Colonic mucosa (tissue), 4 donors: ENCODE measurements around the gene PCOLCE2. TPM values are rescaled to one million over a fixed set of nuclear protein-coding genes. Genes with fewer than 3 reads are reported as not detected.
A peak's percentile ranks its signal among the peaks of the same experiment; 100 is the strongest.

Experiments
- DNase-seq: peaks from one replicate; pipeline ENCODE4 v3.0.0-alpha.2; 2020
- H3K27ac ChIP-seq: fragments of 200-600 bp; one replicate; pipeline ENCODE4 v1.8.0; 2021
- H3K27me3 ChIP-seq: fragments of 200-600 bp; one replicate; pipeline ENCODE4 v1.8.0; 2021
- H3K36me3 ChIP-seq: fragments of 200-600 bp; one replicate; pipeline ENCODE4 v1.8.0; 2021
- H3K4me1 ChIP-seq: fragments of 200-600 bp; one replicate; pipeline ENCODE4 v1.8.0; 2021; ENCODE audit warnings: mild to moderate bottlenecking
- H3K4me3 ChIP-seq: fragments of 200-600 bp; one replicate; pipeline ENCODE4 v1.8.0; 2021
- H3K9ac ChIP-seq, 2 donors: one replicate each; pipeline ENCODE4 v1.7.0; 2013; ENCODE audit warnings: control low read depth in 2 of 2, low read depth in 2 of 2, low read length in 2 of 2
- H3K9me3 ChIP-seq: fragments of 200-600 bp; one replicate; pipeline ENCODE4 v1.8.0; 2021
- intact Hi-C: fragments of 100-400 bp; cut with DNase I; formaldehyde crosslinking; loops from one replicate; pipeline ENCODE4 v1.14.1; 2022
- total RNA-seq, 2 donors: library from RNA; stranded (reverse); fragmentation: NEBNext Ultra II Directional in 1 of 2; extraction: Animal tissue kit (Norgen Biotek cat#: 25700) in 1 of 2; gene quantifications; one replicate each; pipeline ENCODE4 v1.2.1, GENCODE V29; 2021
- TF ChIP-seq, protein P1 (sequence below): fragments of 200-600 bp; IDR thresholded peaks from one replicate; pipeline ENCODE4 v1.8.0; 2022; ENCODE audit warnings: antibody characterized with exemption, mild to moderate bottlenecking
- donor health status: healthy.
- donor health status: DM: no; HTN: no; CAD: no.
- donor health status: DM: no; HTN: no; CAD: no.

The PCOLCE2 gene
- 1 to 10 TPM; 1.0 to 1.9 TPM for total RNA-seq

DNA sequence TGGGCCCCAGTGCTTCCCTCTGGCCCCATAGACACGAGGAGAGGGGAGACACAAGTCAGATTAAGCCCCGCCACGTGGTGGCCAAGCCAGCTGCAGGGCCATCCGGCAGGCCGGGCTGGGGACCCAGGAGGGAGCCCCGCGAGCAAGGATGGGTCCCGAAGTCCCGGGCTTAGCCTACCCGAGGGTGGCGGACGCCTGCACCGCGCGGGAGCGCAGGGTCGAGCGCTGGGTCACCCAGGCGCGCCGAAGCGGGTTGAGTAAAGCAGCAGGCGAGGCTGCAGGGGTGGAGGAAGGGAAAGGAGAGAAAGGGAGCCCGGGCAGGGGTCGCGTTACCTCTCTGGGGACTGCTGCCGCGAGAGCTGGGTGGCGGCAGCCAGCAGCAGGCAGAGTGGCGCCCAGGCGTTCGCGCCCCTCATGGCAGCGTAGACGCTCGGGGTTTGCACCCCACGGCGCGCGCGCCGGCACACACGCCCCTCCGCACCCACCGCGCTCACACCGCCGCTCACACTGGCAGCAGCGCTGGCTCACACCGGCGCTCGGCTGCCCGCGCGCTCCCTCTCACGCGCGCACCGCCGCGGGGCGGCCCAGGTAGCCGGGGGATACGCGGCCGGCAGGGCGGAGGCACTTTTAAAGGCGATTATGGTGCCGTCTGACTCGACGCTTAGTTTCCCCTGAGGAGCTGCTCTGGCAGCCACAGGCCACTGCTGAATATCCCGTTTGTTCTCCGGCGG lies at the start of gene PCOLCE2:
Gene PCOLCE2 (minus strand): TSS at position 603 of the 731 bp plus-strand sequence. CDS start 187 bp downstream, at position 416.
- H3K27ac ChIP-seq, result no peak within 1 kb of the TSS

GRCh38 chr3:142935963-142936362 lies 47.1 kb upstream of the PCOLCE2 start:
- Histone ChIP-seq H3K36me3 (no peaks in the 10 kb centered on the region), H3K9ac (no peak overlapping the region), H3K4me1 (no peaks in the 10 kb centered on the region), H3K27ac (no peak overlapping the region), H3K4me3 (no peak overlapping the region), H3K9me3 (no peaks in the 10 kb centered on the region), H3K27me3 (no peaks in the 10 kb centered on the region)
- no peak for DNase-seq
- TF ChIP-seq, protein P1, sequence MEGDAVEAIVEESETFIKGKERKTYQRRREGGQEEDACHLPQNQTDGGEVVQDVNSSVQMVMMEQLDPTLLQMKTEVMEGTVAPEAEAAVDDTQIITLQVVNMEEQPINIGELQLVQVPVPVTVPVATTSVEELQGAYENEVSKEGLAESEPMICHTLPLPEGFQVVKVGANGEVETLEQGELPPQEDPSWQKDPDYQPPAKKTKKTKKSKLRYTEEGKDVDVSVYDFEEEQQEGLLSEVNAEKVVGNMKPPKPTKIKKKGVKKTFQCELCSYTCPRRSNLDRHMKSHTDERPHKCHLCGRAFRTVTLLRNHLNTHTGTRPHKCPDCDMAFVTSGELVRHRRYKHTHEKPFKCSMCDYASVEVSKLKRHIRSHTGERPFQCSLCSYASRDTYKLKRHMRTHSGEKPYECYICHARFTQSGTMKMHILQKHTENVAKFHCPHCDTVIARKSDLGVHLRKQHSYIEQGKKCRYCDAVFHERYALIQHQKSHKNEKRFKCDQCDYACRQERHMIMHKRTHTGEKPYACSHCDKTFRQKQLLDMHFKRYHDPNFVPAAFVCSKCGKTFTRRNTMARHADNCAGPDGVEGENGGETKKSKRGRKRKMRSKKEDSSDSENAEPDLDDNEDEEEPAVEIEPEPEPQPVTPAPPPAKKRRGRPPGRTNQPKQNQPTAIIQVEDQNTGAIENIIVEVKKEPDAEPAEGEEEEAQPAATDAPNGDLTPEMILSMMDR, result no peak
- intact Hi-C loops, result loop anchor here (10.0 kb wide), 1 partner anchor 49 kb away; no protein-coding TSS in a partner anchor

More for the DNA sequence above, at the start of gene PCOLCE2:
- Histone ChIP-seq H3K27me3 (peaks cover 29% of the 10 kb centered on the region), H3K9me3 (no peaks in the 10 kb centered on the region), H3K36me3 (no peaks in the 10 kb centered on the region), H3K9ac (peak within 1 kb of the TSS in 1 of 2 donors; percentile 50), H3K4me1 (peaks cover 6% of the 10 kb centered on the region), H3K4me3 (peak within 1 kb of the TSS; percentile 43)
- TF ChIP-seq, protein P1, result no peak
- DNase-seq, result no peak
- intact Hi-C loops, result no loop called here

- no peak for DNase-seq
- H3K9ac ChIP-seq, result no peak overlapping the region
- no peaks in the 10 kb centered on the region for H3K9me3 ChIP-seq
- no peaks in the 10 kb centered on the region for H3K36me3 ChIP-seq
- no peaks in the 10 kb centered on the region for H3K27me3 ChIP-seq
- TF ChIP-seq, protein P1, result no peak
- no peak overlapping the region for H3K27ac ChIP-seq
- no peak overlapping the region for H3K4me3 ChIP-seq
- intact Hi-C loops, result loop anchor here (10.0 kb wide), 1 partner anchor 50 kb away; no protein-coding TSS in a partner anchor
- H3K4me1 ChIP-seq, result no peaks in the 10 kb centered on the region
Measured at GRCh38 chr3:142934887-142935269, 46.0 kb upstream of the PCOLCE2 start.

DNA sequence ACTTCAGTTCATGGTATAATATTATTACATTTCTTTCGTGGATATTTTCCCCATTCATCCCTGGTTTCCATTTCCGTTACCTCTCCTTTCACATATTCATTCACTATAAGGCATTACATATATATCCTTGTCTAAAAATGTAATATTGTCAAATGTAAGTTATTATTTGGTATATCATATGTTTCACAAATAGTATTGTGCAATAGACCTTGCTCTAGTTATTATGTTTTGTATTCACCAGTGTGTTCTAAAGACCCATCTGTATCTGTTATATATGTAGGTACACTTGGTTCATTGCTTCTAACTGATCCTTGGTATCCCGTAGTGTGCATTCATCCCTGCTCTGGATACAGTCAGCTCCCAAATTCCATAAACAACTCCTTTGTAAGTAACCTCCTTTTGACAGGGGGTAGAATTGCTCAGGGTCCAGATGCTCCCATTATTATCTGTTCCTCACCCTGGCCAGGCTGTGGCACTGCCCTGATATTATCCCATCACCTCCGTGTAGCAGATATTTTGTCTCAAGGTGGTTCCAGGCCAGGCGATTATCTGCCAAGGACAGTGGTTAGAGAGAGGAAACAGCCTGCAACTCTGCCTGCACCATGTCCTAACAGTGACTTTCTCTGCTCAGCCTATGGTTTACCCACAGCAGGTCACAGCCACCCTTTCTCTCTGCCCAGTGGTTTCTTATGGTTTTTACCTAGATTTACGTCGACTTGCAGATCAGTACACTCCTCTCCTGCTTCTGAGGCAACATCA lies 45.4 kb upstream of the PCOLCE2 start:
- H3K36me3 ChIP-seq, result no peaks in the 10 kb centered on the region
- no peaks in the 10 kb centered on the region for H3K4me1 ChIP-seq
- H3K4me3 ChIP-seq, result no peak overlapping the region
- H3K27ac ChIP-seq, result no peak overlapping the region
- H3K9ac ChIP-seq, result no peak overlapping the region
- H3K27me3 ChIP-seq, result no peaks in the 10 kb centered on the region
- no peaks in the 10 kb centered on the region for H3K9me3 ChIP-seq
- intact Hi-C loops, result loop anchor here (10.0 kb wide), 1 partner anchor 50 kb away; no protein-coding TSS in a partner anchor
- no peak for DNase-seq
- TF ChIP-seq, protein P1, result no peak

DNA sequence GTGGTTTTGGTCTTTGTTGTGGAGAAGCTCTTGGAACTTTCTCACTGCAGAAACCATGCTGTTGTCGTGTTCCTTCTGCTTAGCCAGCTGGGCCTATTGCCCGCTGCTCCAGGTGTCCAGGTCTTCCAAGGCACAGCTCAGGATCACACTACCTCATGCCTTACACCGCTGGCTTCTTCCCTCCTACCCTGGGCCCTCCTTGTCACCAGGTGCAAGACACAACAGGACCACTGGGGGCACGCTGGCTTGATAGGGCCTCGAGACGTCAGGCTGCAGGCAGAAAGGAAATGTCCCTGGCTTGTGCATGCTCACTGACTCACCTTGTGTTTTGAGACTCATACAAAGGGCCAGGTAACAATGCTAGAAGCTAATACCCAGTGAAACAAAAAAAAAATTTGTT lies 42.3 kb upstream of the PCOLCE2 start:
- H3K9me3 ChIP-seq, result no peaks in the 10 kb centered on the region
- DNase-seq, result no peak
- no peak overlapping the region for H3K27ac ChIP-seq
- no peak overlapping the region for H3K9ac ChIP-seq
- no peaks in the 10 kb centered on the region for H3K4me1 ChIP-seq
- no peaks in the 10 kb centered on the region for H3K27me3 ChIP-seq
- no peak overlapping the region for H3K4me3 ChIP-seq
- TF ChIP-seq, protein P1, result no peak
- intact Hi-C loops, result loop anchor here (10.0 kb wide), 1 partner anchor 54 kb away; no protein-coding TSS in a partner anchor
- no peaks in the 10 kb centered on the region for H3K36me3 ChIP-seq
